Endothelial cell of umbilical vein (primary cell): Measurements from ENCODE around the gene SCN9A. TPM values are rescaled to one million over a fixed set of nuclear protein-coding genes. Genes with fewer than 3 reads are reported as not detected.

ENCODE experiments used
- BruUV-seq: library from RNA; stranded (reverse); fragments of 400-500 nt; replicated peaks from 2 replicates; lab custom pipeline; 2021; lab: Mats Ljungman, UMichigan
- CTCF ChIA-PET: fragments of 300-600, 350-600 bp; sonication (Branson Sonifier 250); formaldehyde crosslinking; loops from one replicate; lab custom pipeline; 2021; ENCODE audit warnings: antibody characterized with exemption, inconsistent platforms; lab: Charles Lee
- POLR2A ChIA-PET: fragments of 300-600, 350-600 bp; sonication (Branson Sonifier 250); formaldehyde crosslinking; loops from one replicate; lab custom pipeline; 2021; ENCODE audit warnings: antibody characterized with exemption, inconsistent platforms; lab: Charles Lee
- DNase-seq: peaks from one replicate; pipeline ENCODE4 v3.0.0-alpha.2; 2011; ENCODE audit warnings: low read depth, low spot score
- FAIRE-seq: peaks from 2 replicates; lab custom pipeline; 2011; peaks lifted over from hg19 to GRCh38; lab: Jason Lieb, UNC
- H2AFZ ChIP-seq: 2 replicates; pipeline ENCODE4 v1.6.0; 2012; ENCODE audit warnings: low read depth, low read length, control low read depth, inconsistent platforms
- H3K27ac ChIP-seq: 2 replicates; pipeline ENCODE4 v1.5.1; 2011; ENCODE audit warnings: low read depth, mild to moderate bottlenecking, control low read depth, low read length, moderate library complexity; ENCODE audit not compliant: insufficient read depth
- H3K27me3 ChIP-seq, 2 experiments: 2 replicates each; pipeline versions ENCODE4 v1.6.0 to v1.6.1; 2011; ENCODE audit warnings: low read length in 2 of 2, mixed read lengths in 1 of 2; ENCODE audit not compliant: control insufficient read depth in 2 of 2, insufficient read depth in 2 of 2
- H3K36me3 ChIP-seq, 2 experiments: 2 replicates in 1 of 2; 3 replicates in 1 of 2; pipeline ENCODE4 v1.5.1; 2011; ENCODE audit warnings: low read length in 2 of 2, mild to moderate bottlenecking in 1 of 2, moderate library complexity in 1 of 2; ENCODE audit not compliant: control insufficient read depth in 2 of 2, insufficient read depth in 2 of 2; ENCODE audit errors: extremely low read depth in 1 of 2
- H3K4me1 ChIP-seq: 3 replicates; pipeline ENCODE4 v1.5.1; 2011; ENCODE audit warnings: mild to moderate bottlenecking, low read length; ENCODE audit not compliant: control insufficient read depth, insufficient read depth; ENCODE audit errors: extremely low read depth
- H3K4me2 ChIP-seq: 2 replicates; pipeline ENCODE4 v1.6.1; 2011; ENCODE audit warnings: low read length, control low read depth, mixed read lengths; ENCODE audit not compliant: insufficient read depth
- H3K4me3 ChIP-seq, 3 experiments: fragments of 200-600 bp in 1 of 3; sonication (generic), shearing (Covaris generic) in 1 of 3; replicated peaks in 1 of 3; 2 replicates each; pipeline ENCODE4 v1.5.1; 2011 to 2016; ENCODE audit warnings: control low read depth in 3 of 3, low read length in 3 of 3, mild to moderate bottlenecking in 2 of 3, inconsistent platforms in 1 of 3, low read depth in 1 of 3, moderate library complexity in 1 of 3; ENCODE audit not compliant: insufficient read depth in 1 of 3
- H3K79me2 ChIP-seq: 2 replicates; pipeline ENCODE4 v1.6.0; 2012; ENCODE audit warnings: low read length, inconsistent platforms; ENCODE audit not compliant: control insufficient read depth, insufficient read depth
- H3K9ac ChIP-seq: replicated peaks from 2 replicates; pipeline ENCODE3; 2011; ENCODE audit warnings: low read length, control low read depth; ENCODE audit not compliant: insufficient read depth; ENCODE audit errors: extremely low read depth
- H3K9me1 ChIP-seq: replicated peaks from 3 replicates; pipeline ENCODE4 v1.6.0; 2011; ENCODE audit warnings: mild to moderate bottlenecking, low read length; ENCODE audit not compliant: control insufficient read depth, insufficient read depth; ENCODE audit errors: extremely low read depth
- H3K9me3 ChIP-seq: replicated peaks from 2 replicates; pipeline ENCODE4 v1.5.1; 2012; ENCODE audit warnings: low read length, inconsistent platforms; ENCODE audit not compliant: control insufficient read depth, insufficient read depth
- H4K20me1 ChIP-seq: replicated peaks from 2 replicates; pipeline ENCODE3; 2011; ENCODE audit warnings: mild to moderate bottlenecking, low read length; ENCODE audit not compliant: control insufficient read depth, insufficient read depth; ENCODE audit errors: extremely low read depth
- EZH2 ChIP-seq: IDR thresholded peaks from 2 replicates; pipeline ENCODE4 v1.6.1; 2012; ENCODE audit warnings: borderline replicate concordance, low read depth, mild to moderate bottlenecking, moderate library complexity, low read length, inconsistent platforms; ENCODE audit not compliant: severe bottlenecking
- POLR2AphosphoS5 ChIP-seq: IDR thresholded peaks from 2 replicates; pipeline ENCODE4 v1.6.1; 2012; ENCODE audit warnings: low read depth, mild to moderate bottlenecking, control low read depth, low read length, moderate library complexity; ENCODE audit not compliant: insufficient read depth
- dilution Hi-C: fragments of 300-500 bp; cut with MboI; formaldehyde crosslinking; loops from one replicate; pipeline ENCODE4 v1.15.0; 2019; ENCODE audit warnings: low sequenced_read_pairs; ENCODE audit not compliant: extremely low pct_ligation_motif_present
- intact Hi-C: fragments of 100-400 bp; cut with micrococcal nuclease; formaldehyde crosslinking; loops from one replicate; pipeline ENCODE4 v1.10.0; 2022
- polyA plus RNA-seq, 4 experiments: library from polyadenylated mRNA; depleted of rRNA in 3 of 4; stranded (reverse) in 3 of 4; unstranded in 1 of 4; fragments of >200 nt; gene quantifications; 2 replicates each; pipeline versions ENCODE4 v1.2.1 to v1.2.3, GENCODE V29; 2011 to 2012; ENCODE audit warnings: missing spikeins in 1 of 4
- total RNA-seq: library from RNA; stranded (reverse); gene quantifications from 2 replicates; pipeline ENCODE4 v1.2.3, GENCODE V29; 2021
- TF ChIP-seq, protein P1 (sequence below), 2 donors: IDR thresholded peaks; 1 replicate in 1 of 2; 2 replicates in 1 of 2; pipeline ENCODE4 v1.5.1; 2011; ENCODE audit warnings: low read length in 2 of 2, mild to moderate bottlenecking in 2 of 2, moderate library complexity in 2 of 2, control low read depth in 1 of 2, inconsistent platforms in 1 of 2, low read depth in 1 of 2; ENCODE audit not compliant: insufficient read depth in 1 of 2; ENCODE audit errors: extremely low read depth in 1 of 2

The SCN9A gene
- total and polyA plus RNA-seq, 2 donors (not counting 3 experiments of a cell fraction or from before 2014, with no cell fraction given): 0.88 to 1.6 TPM

GRCh38 chr2:166180951-166181812 lies 194.6 kb downstream of the SCN9A start:
- H3K9me3 ChIP-seq: no peaks in the 10 kb centered on the region
- H3K36me3 ChIP-seq: no peaks in the 10 kb centered on the region
- no peak overlapping the region for H3K9ac ChIP-seq
- no peaks in the 10 kb centered on the region for H4K20me1 ChIP-seq
- H3K9me1 ChIP-seq: no peaks in the 10 kb centered on the region
- intact Hi-C loops: loop anchor here (1.0 to 5.0 kb wide), 4 partner anchors 124 to 238 kb away; no protein-coding TSS in a partner anchor
- no peaks in the 10 kb centered on the region for H3K4me1 ChIP-seq
- ChIA-PET POLR2A (no interaction called here), CTCF (interaction anchor here (0.7 to 7.1 kb wide), 24 partner anchors 9 to 1938 kb away, joined by 3 to 124 read pairs (median 4); partner anchors contain the start of genes SCN1A and TTC21B)
- DNase-seq (peak; percentile 65), FAIRE-seq (no peak)
- dilution Hi-C loops: no loop called here
- no TSS peak for BruUV-seq
- H3K27me3 ChIP-seq: peaks cover 0 to 1% of the 10 kb centered on the region in 2 experiments
- H3K27ac ChIP-seq: no peak overlapping the region
- H2AFZ ChIP-seq: no peak overlapping the region
- TF ChIP-seq, protein P1, sequence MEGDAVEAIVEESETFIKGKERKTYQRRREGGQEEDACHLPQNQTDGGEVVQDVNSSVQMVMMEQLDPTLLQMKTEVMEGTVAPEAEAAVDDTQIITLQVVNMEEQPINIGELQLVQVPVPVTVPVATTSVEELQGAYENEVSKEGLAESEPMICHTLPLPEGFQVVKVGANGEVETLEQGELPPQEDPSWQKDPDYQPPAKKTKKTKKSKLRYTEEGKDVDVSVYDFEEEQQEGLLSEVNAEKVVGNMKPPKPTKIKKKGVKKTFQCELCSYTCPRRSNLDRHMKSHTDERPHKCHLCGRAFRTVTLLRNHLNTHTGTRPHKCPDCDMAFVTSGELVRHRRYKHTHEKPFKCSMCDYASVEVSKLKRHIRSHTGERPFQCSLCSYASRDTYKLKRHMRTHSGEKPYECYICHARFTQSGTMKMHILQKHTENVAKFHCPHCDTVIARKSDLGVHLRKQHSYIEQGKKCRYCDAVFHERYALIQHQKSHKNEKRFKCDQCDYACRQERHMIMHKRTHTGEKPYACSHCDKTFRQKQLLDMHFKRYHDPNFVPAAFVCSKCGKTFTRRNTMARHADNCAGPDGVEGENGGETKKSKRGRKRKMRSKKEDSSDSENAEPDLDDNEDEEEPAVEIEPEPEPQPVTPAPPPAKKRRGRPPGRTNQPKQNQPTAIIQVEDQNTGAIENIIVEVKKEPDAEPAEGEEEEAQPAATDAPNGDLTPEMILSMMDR (IDR thresholded peaks at IDR 0.05; ENCODE audit: extremely low read depth in 1 of 2, insufficient read depth in 1 of 2, low read depth in 1 of 2, low read length in 2 of 2): peak; percentile 42 to 57
- TF ChIP-seq POLR2AphosphoS5: no peak
- no peak for TF ChIP-seq EZH2
- H3K4me2 ChIP-seq: no peak overlapping the region
- no peaks in the 10 kb centered on the region for H3K79me2 ChIP-seq
- H3K4me3 ChIP-seq: no peak overlapping the region
